HG02571 (cell line): ENCODE results near the gene THUMPD1.
"Not testable (repeated sequence)": the region's sequence is repeated elsewhere in the genome, so short reads cannot be mapped to it uniquely, and the experiment has no call there.

Experiments
- ATAC-seq: cut with Tn5 transposase; IDR thresholded peaks from one replicate; pipeline ENCODE4 v1.9.1; 2021; ENCODE audit warnings: mild to moderate bottlenecking, moderate library complexity; ENCODE audit not compliant: unreplicated experiment

THUMPD1 gene, protein sequence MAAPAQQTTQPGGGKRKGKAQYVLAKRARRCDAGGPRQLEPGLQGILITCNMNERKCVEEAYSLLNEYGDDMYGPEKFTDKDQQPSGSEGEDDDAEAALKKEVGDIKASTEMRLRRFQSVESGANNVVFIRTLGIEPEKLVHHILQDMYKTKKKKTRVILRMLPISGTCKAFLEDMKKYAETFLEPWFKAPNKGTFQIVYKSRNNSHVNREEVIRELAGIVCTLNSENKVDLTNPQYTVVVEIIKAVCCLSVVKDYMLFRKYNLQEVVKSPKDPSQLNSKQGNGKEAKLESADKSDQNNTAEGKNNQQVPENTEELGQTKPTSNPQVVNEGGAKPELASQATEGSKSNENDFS

DNA sequence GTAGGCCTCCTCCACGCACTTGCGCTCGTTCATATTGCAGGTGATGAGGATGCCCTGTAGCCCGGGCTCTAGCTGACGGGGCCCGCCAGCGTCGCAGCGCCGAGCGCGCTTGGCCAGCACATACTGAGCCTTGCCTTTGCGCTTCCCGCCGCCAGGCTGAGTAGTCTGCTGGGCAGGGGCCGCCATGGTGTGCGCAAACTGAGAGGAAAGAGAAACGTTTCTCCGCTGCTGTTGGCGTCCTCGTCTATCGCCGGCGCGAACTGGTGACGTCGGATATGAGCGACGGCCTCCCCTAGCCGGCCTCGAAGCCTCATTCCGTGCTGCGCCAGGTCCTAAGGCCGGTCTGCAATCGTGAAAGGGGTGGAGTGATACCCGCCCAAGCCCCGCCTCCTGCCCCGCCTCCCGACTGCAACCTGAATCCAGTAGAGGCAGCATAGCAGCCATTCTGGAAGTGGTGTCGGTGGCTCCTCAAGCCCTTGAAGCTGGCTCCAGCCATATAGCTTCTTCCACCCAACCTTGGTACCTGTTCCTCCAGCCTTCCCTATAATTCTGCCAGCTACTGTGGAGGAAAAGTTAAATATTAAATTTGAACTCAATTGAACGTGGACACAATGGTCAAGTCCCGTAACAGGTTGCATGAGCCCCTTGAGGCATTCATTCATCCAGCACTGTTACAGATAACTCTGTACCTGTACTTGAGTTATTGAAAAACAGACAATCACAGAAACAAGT lies at the start of gene THUMPD1:
Gene THUMPD1, minus strand, starts transcription at position 265 of the 732 bp plus-strand sequence. Its CDS starts 79 bp downstream, at position 186.
- ATAC-seq, result peak; percentile 84

DNA sequence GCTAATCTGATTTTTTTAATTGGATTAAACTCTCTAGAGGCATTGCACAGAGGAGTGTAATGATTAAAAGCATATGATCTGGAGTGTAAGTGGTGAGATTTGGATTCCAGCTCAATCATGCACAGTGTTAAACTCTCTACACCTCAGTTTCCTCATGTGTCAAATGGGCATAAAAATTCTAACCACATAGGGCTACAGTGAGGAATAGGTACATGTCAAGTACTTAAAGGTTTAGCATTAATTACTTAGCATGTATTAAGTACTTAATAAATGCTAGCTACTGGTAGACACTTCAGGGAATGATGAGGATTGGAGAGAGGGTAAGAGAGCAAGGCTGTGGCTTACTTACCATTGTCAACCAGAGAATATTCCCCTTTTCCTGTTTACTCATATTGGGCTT lies 47.5 kb upstream of the THUMPD1 start:
- no peak for ATAC-seq

DNA sequence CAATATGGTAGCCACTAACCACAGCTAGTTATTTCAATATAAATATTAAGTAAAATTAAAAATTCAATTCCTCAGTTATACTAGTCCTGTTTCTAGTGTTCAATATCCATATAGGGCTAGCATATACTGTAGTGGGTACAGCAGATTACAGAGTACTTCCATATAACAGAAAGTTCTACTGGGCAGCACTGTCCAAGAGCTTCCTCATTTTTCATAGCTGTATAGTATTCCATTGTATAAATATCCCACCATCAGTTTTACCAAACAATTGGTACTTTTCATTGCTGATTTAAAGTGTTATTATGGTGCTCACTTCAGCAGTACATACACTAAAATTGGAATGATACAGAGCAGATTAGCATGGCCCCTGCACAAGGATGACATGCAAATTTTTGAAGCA lies 42.6 kb upstream of the THUMPD1 start:
- no peak for ATAC-seq

DNA sequence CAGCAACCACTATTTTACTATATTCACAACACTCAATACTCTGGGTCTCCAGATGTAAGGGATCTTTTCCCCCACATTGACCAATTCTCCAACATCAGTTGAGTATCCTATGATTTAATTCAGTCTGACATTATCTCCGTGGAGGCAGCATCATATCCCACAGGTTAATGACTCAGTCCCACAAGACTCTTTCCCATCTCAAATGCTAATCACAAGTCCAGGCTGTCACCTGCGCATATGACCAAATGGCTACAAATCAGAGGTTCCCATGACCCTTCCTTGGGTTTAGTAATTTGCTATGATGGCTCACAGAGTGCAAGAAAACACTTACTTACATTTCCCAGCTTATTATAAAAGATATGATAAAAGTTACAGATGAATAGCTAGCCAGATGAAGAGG lies 40.9 kb upstream of the THUMPD1 start:
- ATAC-seq, result no peak

DNA sequence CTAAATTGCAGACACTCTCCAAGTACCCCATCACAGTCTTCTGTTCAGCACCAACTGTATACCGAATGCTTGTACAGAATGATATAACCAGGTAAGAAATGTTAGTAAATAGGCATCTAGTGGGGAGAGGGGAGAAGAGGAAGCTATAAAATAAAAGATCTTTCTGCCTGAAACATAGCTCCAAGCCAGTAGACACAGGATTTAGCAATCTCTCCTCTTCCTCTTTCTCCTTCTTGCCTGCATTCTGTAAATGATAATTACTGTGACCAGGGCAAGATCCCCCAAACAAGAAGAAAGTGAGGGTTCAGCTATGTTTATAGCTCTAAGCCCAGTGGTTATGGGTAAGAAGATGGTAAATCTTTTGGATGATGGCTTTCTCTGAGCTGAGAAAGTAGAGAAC lies 40.1 kb upstream of the THUMPD1 start:
- ATAC-seq, result no peak

DNA sequence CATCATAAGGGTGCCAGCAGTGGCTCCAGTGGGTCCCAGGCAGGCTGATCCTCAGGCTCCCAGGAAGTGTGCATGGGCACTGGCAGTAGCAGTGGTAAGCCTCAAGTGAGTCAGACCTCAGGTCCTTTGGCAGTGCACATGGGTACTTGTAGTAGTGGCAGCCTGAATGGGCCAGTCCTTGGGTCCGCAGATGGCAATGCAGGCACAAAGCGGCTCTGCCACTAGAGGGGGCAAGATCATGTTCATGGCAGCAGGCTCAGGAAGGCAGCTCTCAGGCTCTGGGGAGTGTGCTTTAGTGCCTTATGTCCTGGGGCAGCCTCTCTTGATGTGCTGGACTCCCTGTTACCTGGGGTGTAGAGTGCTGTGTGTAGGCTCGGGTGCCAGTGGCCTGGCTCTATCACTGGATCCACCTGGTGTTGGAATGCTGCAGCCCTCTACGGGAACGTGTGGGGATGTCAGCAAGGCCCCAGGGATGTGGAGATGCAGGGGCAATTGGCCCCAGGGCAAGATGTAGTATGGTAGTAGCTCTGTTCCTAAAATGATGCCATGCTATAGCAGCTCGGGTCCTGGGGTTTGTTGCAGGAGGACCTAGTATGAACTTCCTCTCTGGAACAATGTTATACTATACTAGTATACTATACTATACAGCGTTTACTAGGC lies 33.2 kb upstream of the THUMPD1 start:
- ATAC-seq, result no peak

DNA sequence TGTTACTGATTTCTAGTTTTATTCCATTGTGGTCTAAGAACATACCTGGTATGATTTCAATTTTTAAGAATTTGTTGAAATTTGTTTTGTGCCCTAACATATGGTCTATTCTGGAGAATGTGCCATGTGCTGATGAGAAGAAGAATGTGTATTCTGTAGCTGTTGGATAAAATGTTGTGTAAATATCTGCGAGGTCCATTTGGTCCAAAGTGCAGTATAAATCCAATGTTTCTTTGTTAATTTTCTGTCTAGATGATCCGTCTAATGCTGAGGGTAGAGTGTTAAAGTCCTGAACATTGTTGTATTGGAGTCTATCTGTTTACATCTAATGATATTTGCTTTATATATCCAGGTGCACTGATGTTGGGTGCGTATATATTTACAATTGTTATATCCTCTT lies 32.1 kb upstream of the THUMPD1 start:
- ATAC-seq, result no peak

DNA sequence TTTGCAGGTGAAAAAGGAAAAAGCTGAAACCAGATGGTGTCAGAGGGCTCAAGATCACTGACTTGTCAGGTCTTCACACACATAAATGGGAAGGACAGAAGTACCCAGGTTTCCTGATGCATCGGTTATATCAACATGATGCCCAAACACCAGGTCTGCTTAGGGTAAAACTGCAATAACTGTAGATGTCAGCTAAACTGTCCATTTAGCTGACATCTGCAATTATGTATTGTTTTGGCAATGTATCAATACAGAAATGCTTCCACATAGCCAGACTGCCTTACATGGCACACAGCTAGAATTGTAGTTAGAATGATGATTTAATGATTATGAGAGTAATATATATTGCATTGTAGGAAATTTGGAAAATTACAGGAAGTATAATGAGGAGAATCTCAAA lies 27.2 kb upstream of the THUMPD1 start:
- no peak for ATAC-seq

DNA sequence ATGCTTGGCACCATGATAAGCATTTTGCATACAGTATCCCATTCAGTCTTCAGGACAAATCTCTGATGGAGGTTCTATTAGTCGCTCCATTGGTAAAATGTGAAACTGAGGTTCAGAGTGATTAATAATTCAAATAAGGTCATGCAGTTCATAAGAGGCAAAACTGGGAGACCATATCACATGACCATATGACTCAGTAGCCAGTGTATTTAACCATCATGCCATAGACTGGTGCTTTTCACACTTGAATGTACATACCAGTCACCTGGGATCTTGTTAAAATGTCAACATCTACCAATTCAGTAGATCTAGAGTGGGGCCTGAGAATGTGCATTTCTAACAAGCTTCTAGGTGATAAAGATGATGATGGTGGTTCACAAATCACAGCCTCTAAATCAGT lies 26.5 kb upstream of the THUMPD1 start:
- no peak for ATAC-seq

DNA sequence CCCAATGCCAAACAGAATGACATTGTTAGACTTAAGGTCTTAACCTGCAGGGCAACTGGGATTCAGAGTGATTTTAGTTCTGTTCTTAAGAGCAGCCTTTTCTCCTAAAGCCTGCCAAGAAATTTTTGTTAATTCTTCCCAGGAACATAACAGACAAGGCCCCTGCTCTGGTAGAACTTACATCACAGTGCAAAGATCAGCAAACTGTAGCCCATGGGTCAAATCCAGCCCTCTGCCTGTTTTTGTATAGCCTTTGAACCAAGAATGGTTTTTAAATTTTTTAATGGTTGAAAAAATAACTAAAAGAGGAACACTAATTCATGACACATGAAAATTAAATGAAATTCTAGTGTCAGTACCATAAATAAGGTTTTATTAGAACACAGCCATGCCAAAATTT lies 26.0 kb upstream of the THUMPD1 start:
- no peak for ATAC-seq

DNA sequence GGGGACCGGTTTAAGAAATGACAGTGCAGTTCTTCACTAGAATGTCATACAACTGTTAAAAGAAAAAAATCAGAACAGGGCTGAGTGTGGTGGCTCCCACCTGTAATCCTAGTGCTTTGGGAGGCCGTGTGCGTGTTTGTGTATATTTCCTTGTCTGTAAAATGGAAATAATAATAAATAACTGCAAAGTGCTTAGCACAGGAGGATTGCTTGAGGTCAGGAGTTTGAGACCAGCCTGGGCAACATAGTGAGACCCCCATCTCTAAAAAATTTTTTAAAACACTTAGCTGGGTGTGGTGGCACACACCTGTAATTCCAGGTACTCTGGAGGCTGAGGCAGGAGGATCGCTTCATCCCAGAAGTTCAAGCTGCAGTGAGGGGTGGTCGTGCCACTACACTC lies 24.7 kb upstream of the THUMPD1 start:
- no peak for ATAC-seq

DNA sequence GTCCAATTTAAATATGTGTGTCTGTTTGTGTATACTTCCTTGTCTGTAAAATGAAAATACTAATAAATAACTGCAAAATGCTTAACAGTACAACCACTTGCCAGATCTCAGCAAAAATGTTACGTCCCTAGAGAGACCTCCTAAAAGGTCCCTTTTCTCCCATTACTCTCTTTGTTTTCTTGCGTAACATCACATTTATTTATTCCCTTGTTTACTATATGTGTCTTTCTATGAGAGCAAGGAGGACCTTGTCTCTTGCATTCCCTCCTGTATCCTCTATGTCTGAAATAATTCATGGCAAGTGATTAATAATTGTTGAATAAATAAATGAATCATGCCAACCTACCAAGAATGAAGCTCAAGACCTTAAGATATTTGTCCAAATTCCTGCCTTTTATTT lies 24.1 kb upstream of the THUMPD1 start:
- ATAC-seq, result no peak

DNA sequence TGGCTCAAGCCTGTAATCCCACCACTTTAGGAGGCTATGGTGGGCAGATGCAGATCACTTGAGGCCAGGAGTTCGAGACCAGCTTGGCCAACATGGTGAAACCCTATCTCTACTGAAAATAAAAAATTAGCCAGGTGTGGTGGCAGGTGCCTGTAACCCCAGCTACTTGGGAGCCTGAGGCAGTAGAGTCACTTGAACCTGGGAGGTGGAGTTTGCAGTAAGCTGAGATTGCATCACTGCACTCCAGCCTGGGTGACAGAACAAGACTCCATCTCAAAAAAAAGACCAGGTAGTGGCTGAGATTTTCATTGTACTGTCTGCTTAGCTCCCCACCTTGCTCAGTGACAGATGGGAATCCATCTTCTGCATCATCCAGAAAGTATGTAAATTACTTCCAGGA lies 22.8 kb upstream of the THUMPD1 start:
- ATAC-seq, result not testable (repeated sequence)

DNA sequence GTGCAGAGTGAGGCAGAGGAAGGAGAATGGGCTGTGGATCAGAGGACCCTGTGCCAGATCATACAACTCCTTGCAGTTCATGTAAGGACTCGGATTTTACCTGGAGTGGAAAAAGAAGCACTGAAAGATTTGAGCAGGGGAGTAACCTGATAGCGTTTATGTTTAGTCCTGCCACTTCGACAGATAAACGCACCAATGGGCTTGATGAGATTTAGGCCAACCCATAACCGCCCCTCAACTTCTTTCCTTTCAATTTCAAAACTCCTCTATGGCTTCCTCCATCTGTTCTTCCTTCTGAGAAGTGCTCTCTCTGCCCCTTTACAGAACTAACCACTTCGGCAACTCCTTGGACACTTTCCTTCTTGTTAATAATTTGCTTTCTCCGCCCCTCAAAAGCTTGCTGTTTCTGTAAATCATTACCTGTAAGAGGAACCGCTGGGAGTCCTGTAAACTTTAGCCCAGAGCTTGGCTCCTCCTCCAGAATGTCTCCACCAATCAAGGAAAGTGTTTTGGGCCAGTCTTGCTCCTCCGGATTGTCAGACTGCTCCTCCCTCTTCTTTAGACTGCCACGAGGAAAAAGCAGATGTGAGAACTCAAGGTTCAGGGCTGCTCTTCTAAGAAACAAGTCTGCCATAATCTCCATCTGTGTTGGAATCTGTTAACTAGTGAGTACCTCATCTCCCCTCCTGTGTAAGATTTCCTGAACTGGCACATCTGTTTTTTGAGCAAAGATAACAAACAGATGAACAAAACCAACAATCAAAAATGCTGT lies 22.0 kb upstream of the THUMPD1 start, which contains the start of gene ACSM3:
Gene ACSM3, plus strand, starts transcription at position 554 of the 772 bp plus-strand sequence. CDS start 6,021 bp downstream, outside the sequence.
- ATAC-seq, result peak; percentile 96

DNA sequence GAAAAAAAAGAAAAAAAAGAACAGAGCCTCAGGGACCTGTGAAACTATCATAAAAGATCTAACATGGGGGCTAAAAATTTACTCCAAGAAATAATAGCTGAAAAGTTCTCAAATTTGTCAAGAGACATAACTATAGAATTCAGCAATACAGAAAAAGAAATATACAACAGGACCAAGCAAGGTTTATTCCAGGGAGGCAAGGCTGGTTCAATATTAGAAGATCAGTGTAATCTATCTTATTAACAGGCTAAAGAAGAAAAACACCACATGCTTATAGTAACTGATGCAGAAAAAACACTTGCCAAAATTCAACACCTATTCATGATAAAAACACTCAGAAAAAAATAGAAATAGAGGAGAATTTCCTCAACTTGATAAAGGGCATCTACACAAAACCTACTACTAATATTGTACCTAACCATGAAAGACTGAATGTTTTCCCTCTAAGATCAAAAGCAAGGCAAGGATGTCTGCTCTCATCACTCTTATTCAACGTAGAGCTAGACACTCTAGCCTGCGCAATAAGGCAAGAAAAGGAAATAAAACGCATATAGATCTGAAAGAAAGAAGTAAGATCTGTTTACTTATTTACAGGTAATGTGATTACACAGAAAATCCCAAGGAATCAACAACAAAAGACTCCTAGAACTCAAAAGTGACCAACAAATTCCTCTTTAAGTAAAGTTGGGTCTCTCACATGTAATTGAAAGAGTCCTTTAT lies 20.9 kb upstream of the THUMPD1 start:
- ATAC-seq, result no peak

DNA sequence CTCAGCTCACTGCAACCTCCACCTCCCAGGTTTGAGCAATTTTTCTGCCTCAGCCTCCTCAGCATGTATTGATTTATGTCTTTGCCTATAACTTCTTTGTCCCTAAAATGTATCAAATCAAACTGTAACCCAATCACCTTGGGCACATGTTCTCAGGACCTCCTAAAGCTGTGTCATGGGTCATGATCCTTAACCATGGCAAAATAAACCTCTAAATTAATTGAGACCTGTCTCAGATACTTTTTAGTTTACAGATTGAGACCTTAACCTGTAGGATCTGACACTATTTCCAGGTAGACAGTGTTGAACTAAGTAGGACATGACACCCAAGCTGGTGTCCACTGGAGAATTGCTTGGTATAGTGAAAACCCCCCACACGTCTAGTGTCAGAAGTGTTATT lies 19.6 kb upstream of the THUMPD1 start:
- no peak for ATAC-seq

DNA sequence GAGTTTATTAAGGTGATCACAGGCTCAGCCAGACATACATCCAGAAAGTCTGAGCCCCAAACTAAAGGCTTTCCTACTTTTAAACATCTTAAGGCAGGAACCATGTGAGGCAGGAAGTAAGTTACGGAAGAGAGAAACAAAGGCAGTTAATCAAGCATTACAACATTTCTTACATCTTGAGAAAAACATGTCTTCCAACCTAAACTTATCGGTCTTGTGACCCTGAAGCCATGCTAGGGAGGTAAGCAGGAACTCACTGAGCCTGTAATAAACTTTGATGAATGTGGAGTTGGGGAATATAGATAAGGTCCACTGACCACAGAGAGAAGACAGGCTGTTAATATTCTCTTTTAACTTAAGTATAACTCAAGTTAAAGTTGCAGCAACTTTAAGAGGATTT lies 18.7 kb upstream of the THUMPD1 start:
- no peak for ATAC-seq

DNA sequence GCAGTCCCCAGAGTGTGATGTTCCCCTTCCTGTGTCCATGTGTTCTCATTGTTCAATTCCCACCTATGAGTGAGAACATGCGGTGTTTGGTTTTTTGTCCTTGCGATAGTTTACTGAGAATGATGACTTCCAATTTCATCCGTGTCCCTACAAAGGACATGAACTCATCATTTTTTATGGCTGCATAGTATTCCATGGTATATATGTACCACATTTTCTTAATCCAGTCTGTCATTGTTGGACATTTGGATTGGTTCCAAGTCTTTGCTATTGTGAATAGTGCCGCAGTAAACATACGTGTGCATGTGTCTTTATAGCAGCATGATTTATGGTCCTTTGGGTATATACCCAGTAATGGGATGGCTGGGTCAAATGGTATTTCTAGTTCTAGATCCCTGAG lies 14.2 kb upstream of the THUMPD1 start:
- ATAC-seq, result not testable (repeated sequence)

DNA sequence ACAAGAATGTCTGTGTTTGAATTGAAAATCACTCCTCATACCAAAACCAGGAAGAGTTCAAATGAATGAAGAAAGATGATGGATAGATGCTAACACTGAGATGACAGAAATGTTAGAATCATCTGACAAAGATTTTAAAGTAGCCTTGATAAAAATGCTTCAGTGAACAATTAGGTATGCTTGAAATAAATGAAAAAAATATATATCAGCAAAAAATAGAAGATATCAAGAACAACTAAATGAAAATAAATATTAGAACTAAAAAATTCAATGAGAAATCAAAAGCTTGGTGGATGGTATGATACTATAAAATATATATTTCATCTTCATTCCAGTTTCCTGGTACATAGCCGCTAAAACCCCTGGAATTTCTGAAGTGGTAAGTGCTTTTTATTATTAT lies 13.6 kb upstream of the THUMPD1 start:
- no peak for ATAC-seq

DNA sequence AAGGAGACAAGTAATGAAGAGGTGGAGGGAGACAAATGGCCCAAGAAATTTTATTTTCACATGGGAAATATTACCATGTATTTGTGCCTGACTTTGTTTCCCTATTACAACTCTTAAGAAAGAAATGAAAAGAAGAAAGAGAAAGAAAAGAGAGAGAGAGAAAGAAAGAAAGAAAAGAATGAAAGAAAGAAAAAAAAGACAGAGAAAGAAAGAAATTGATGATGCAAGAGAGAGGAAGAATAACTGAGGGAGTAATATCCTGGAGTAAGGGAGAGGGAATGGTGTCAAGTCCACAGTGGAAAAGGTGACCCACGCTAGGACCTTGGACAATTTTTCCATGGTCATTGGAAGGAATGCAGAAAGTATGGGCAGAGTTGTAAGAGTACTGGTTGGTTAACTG lies 12.1 kb upstream of the THUMPD1 start:
- ATAC-seq, result no peak
